Stomach (tissue), 9 donors: ENCODE results near the gene CD109. TPM values are rescaled to one million over a fixed set of nuclear protein-coding genes. Genes with fewer than 3 reads are reported as not detected.

ENCODE experiments used
- DNase-seq, 2 donors: peaks; one replicate each; pipeline versions ENCODE4 v3.0.0 to v3.0.0-alpha.2; 2013 to 2019
- H3K27ac ChIP-seq, 5 donors: fragments of 200-600 bp in 4 of 5; sonication (generic) in 4 of 5; one replicate each; pipeline ENCODE4 v1.5.1; 2013 to 2019; ENCODE audit warnings: mild to moderate bottlenecking in 1 of 5, moderate library complexity in 1 of 5
- H3K27me3 ChIP-seq, 3 donors: fragments of 200-600 bp; sonication (generic); one replicate each; pipeline ENCODE4 v1.5.1; 2017 to 2019; ENCODE audit warnings: mixed run types in 1 of 3
- H3K36me3 ChIP-seq, 4 donors: fragments of 200-600 bp; sonication (generic); 1 replicate in 3 of 4; 2 replicates in 1 of 4; pipeline ENCODE4 v1.5.1; 2016 to 2019
- H3K4me1 ChIP-seq, 4 donors: fragments of 200-600 bp; sonication (generic); one replicate each; pipeline ENCODE4 v1.5.1; 2016 to 2019
- H3K4me3 ChIP-seq, 4 donors: fragments of 200-600 bp; sonication (generic) in 3 of 4; one replicate each; pipeline ENCODE4 v1.5.1; 2016 to 2019; ENCODE audit warnings: mild to moderate bottlenecking in 1 of 4
- H3K9me3 ChIP-seq, 4 donors: fragments of 200-600 bp; sonication (generic); one replicate each; pipeline ENCODE4 v1.5.1; 2016 to 2019
- CTCF ChIP-seq, 7 experiments: fragments of 450-650 bp in 4 of 7; fragments of 200-600 bp in 3 of 7; sonication (generic) in 3 of 7; IDR thresholded peaks; one replicate each; pipeline ENCODE4 v1.5.1; 2016 to 2019; ENCODE audit warnings: antibody characterized with exemption in 7 of 7, control low read depth in 2 of 7, mild to moderate bottlenecking in 1 of 7
- EP300 ChIP-seq: sonication (generic); formaldehyde crosslinking; IDR thresholded peaks from one replicate; pipeline ENCODE4 v1.6.1; 2017; ENCODE audit warnings: antibody characterized with exemption
- POLR2A ChIP-seq, 4 donors: fragments of 450-650 bp; IDR thresholded peaks; one replicate each; pipeline ENCODE4 v1.6.1; 2016; ENCODE audit warnings: antibody characterized with exemption in 4 of 4, control low read depth in 2 of 4, mild to moderate bottlenecking in 1 of 4, moderate library complexity in 1 of 4
- POLR2AphosphoS5 ChIP-seq, 3 donors: sonication (generic); formaldehyde crosslinking; IDR thresholded peaks; one replicate each; pipeline ENCODE4 v1.6.1; 2016; ENCODE audit warnings: antibody characterized with exemption in 3 of 3
- WGBS, 5 donors: extraction: QIAGEN DNeasy Blood & Tissue Kit in 3 of 5; methylation state at CpG; one replicate each; pipeline versions ENCODE4 v1.1.5 to v1.1.7; 2013 to 2018; 5-methylcytosine and 5-hydroxymethylcytosine counted together
- intact Hi-C: fragments of 100-400 bp; cut with DNase I; formaldehyde crosslinking; loops from one replicate; pipeline ENCODE4 v1.15.1; 2023; ENCODE audit warnings: low total_unique reads
- polyA plus RNA-seq, 3 donors: library from polyadenylated mRNA; stranded (reverse); fragments of 200-250 nt; gene quantifications; one replicate each; pipeline ENCODE4 v1.2.3, GENCODE V29; 2013
- total RNA-seq, 5 donors: library from RNA; depleted of rRNA; stranded (reverse); fragments of >200 nt; gene quantifications; one replicate each; pipeline versions ENCODE4 v1.1.0 to v1.2.3, GENCODE V29; 2014 to 2016
- donor health status: healthy with polysubstance abuse.
- donor health status: Bipolar disorder and iron deficiency.
- donor health status: healthy.

CD109 gene
- total and polyA plus RNA-seq, 8 donors, result 0.19 to 19.6 (median 1.2) TPM

GRCh38 chr6:73728548-73729205 is 32.7 kb downstream of the CD109 start:
- H3K4me3 ChIP-seq, result no peak overlapping the region
- no peak for DNase-seq
- no peaks in the 10 kb centered on the region for H3K4me1 ChIP-seq
- no peaks in the 10 kb centered on the region for H3K9me3 ChIP-seq
- no peaks in the 10 kb centered on the region for H3K36me3 ChIP-seq
- no peak overlapping the region for H3K27ac ChIP-seq
- intact Hi-C loops, result no loop called here
- 63 to 73% (median 66%) methylated on average over 4 of the region's 4 CpGs for WGBS, 5 donors
- H3K27me3 ChIP-seq, result no peaks in the 10 kb centered on the region
- TF ChIP-seq POLR2AphosphoS5 (IDR thresholded peaks at IDR 0.05), result no peak
- TF ChIP-seq CTCF (IDR thresholded peaks at IDR 0.05), result no peak
- no peak for TF ChIP-seq POLR2A (IDR thresholded peaks at IDR 0.05)
- TF ChIP-seq EP300, result no peak

GRCh38 chr6:73731285-73731684 is 35.3 kb downstream of the CD109 start:
- Histone ChIP-seq H3K36me3 (no peaks in the 10 kb centered on the region), H3K4me3 (no peak overlapping the region), H3K27me3 (no peaks in the 10 kb centered on the region), H3K27ac (no peak overlapping the region), H3K9me3 (no peaks in the 10 kb centered on the region), H3K4me1 (no peaks in the 10 kb centered on the region)
- DNase-seq, result no peak
- intact Hi-C loops, result loop anchor here (10.0 kb wide), 1 partner anchor 56 kb away; no protein-coding TSS in a partner anchor
- TF ChIP-seq CTCF (IDR thresholded peaks at IDR 0.05), result no peak
- no peak for TF ChIP-seq POLR2AphosphoS5 (IDR thresholded peaks at IDR 0.05)
- TF ChIP-seq POLR2A (IDR thresholded peaks at IDR 0.05), result no peak
- no peak for TF ChIP-seq EP300
- WGBS, 5 donors, result 92 to 98% (median 94%) methylated on average over 5 of the region's 5 CpGs

GRCh38 chr6:73732845-73733675 is 37.1 kb downstream of the CD109 start:
- TF ChIP-seq EP300, result no peak
- TF ChIP-seq CTCF (IDR thresholded peaks at IDR 0.05), result peak in 6 of 7 experiments; percentile 17 to 89 (median 80)
- TF ChIP-seq POLR2AphosphoS5 (IDR thresholded peaks at IDR 0.05), result no peak
- no peak for TF ChIP-seq POLR2A (IDR thresholded peaks at IDR 0.05)
- peak; percentile 59 to 86 for DNase-seq
- no peak overlapping the region for H3K4me3 ChIP-seq
- intact Hi-C loops, result loop anchor here (10.0 kb wide), 1 partner anchor 58 kb away; no protein-coding TSS in a partner anchor
- H3K27me3 ChIP-seq, result no peaks in the 10 kb centered on the region
- no peaks in the 10 kb centered on the region for H3K4me1 ChIP-seq
- WGBS, 5 donors, result 59 to 67% (median 60%) methylated on average over 6 of the region's 6 CpGs
- H3K9me3 ChIP-seq, result no peaks in the 10 kb centered on the region
- no peaks in the 10 kb centered on the region for H3K36me3 ChIP-seq
- no peak overlapping the region for H3K27ac ChIP-seq

- Histone ChIP-seq H3K9me3 (no peaks in the 10 kb centered on the region), H3K36me3 (no peaks in the 10 kb centered on the region), H3K27ac (no peak overlapping the region), H3K4me1 (no peaks in the 10 kb centered on the region), H3K4me3 (no peak overlapping the region), H3K27me3 (no peaks in the 10 kb centered on the region)
- intact Hi-C loops, result loop anchor here (10.0 kb wide), 1 partner anchor 59 kb away; no protein-coding TSS in a partner anchor
- WGBS, 5 donors, result 83 to 93% (median 89%) methylated on average over 6 of the region's 6 CpGs
- no peak for DNase-seq
- no peak for TF ChIP-seq CTCF (IDR thresholded peaks at IDR 0.05)
- TF ChIP-seq EP300, result no peak
- no peak for TF ChIP-seq POLR2AphosphoS5 (IDR thresholded peaks at IDR 0.05)
- TF ChIP-seq POLR2A (IDR thresholded peaks at IDR 0.05), result no peak
These were observed 37.8 kb downstream of the CD109 start for GRCh38 chr6:73733791-73734190.
